ENCODE data around the gene WNT5B. TPM values are rescaled to one million over a fixed set of nuclear protein-coding genes. Genes with fewer than 3 reads are reported as not detected.

WNT5B gene
- total and polyA plus RNA-seq, 2 of the 8 experiments (the other 6 are each of a cell fraction or from before 2014, with no cell fraction given), result 0.91 to 1.2 TPM

GRCh38 chr12:1638203-1638602 lies 9.2 kb downstream of the WNT5B start:
- 92% methylated on average over 5 of the region's 5 CpGs; no CpG with 5 or more reads in 1 of the 2 experiments for WGBS, 2 experiments (ENCODE audit: extremely low coverage in 1 of 2, insufficient coverage in 1 of 2, insufficient read length in 1 of 2, insufficient replicate concordance in 2 of 2, low coverage in 1 of 2, low lambda C conversion rate in 2 of 2, missing lambda C conversion rate in 1 of 2)
- CTCF ChIA-PET (ENCODE audit: partially characterized antibody), result interaction anchor here (1.0 to 4.4 kb wide), 6 partner anchors 11 to 346 kb away, joined by 3 to 28 read pairs (median 4); no protein-coding TSS in a partner anchor
- TF ChIP-seq TBP (IDR thresholded peaks at IDR 0.05; ENCODE audit: low read depth, low read length) (no peak), JUND (IDR thresholded peaks at IDR 0.05; ENCODE audit: low read length) (no peak), YY1 (IDR thresholded peaks at IDR 0.05; ENCODE audit: low read depth, low read length) (no peak), ATF2 (IDR thresholded peaks at IDR 0.05; ENCODE audit: low read length) (no peak)

More at GRCh38 chr12:1638203-1638602, 9.2 kb downstream of the WNT5B start:
- no peak overlapping the region for H2BK12ac ChIP-seq (ENCODE audit: low read depth, low read length)
- H3K27ac ChIP-seq (ENCODE audit: low read depth, low read length), result no peak overlapping the region
- no peak overlapping the region for H3K23ac ChIP-seq (ENCODE audit: insufficient read length)
- no peaks in the 10 kb centered on the region for H3K36me3 ChIP-seq (ENCODE audit: control insufficient read depth in 2 of 4, insufficient read depth in 4 of 4, low read length in 3 of 4)
- H4K20me1 ChIP-seq (replicated peaks in 1 of 2; ENCODE audit: control insufficient read depth in 1 of 2, insufficient read depth in 2 of 2, low read length in 2 of 2), result no peaks in the 10 kb centered on the region
- no peak overlapping the region for H3K4me2 ChIP-seq (ENCODE audit: insufficient read depth in 1 of 2, low read depth in 2 of 2, low read length in 2 of 2)
- H3K27me3 ChIP-seq (replicated peaks in 1 of 4; ENCODE audit: control insufficient read depth in 3 of 4, extremely low read depth in 1 of 4, insufficient read depth in 3 of 4, low read length in 3 of 4), result peaks cover 0 to 29% (median 14%) of the 10 kb centered on the region in 4 experiments; a peak in 6 of 7 replicates
- no peak overlapping the region for H4K5ac ChIP-seq (ENCODE audit: insufficient read length, low read depth, low read length)
- DNase-seq (ENCODE audit: low read depth in 1 of 2, low spot score in 2 of 2) (no peak), FAIRE-seq (no peak)
- H2BK120ac ChIP-seq (replicated peaks; ENCODE audit: low read depth, low read length), result no peak overlapping the region
- H2BK20ac ChIP-seq (ENCODE audit: low read length), result no peak overlapping the region
- no peak overlapping the region for H2AFZ ChIP-seq (ENCODE audit: low read length)
- no peak overlapping the region for H4K91ac ChIP-seq (replicated peaks; ENCODE audit: insufficient read length, low read length)
- H3K4ac ChIP-seq (replicated peaks; ENCODE audit: insufficient read length, low read depth, low read length), result no peak overlapping the region
- H4K8ac ChIP-seq (ENCODE audit: extremely low read depth, insufficient read depth, low read length), result no peak overlapping the region
- H3K23me2 ChIP-seq (ENCODE audit: low read depth, low read length), result no peaks in the 10 kb centered on the region; the same call in 1 of the 2 replicates
- no peak overlapping the region for H2AK5ac ChIP-seq (ENCODE audit: low read depth, low read length)
- no peaks in the 10 kb centered on the region for H3K9me3 ChIP-seq (ENCODE audit: insufficient read depth in 2 of 2, low read depth in 1 of 2, low read length in 1 of 2)
- no peak overlapping the region for H3K4me3 ChIP-seq (ENCODE audit: extremely low read depth in 1 of 4, insufficient read depth in 2 of 4, low read depth in 3 of 4, low read length in 4 of 4)
- H3K79me2 ChIP-seq (ENCODE audit: control insufficient read depth in 1 of 2, insufficient read depth in 2 of 2, low read length in 2 of 2), result no peaks in the 10 kb centered on the region
- H3K9ac ChIP-seq (replicated peaks in 1 of 4; ENCODE audit: extremely low read depth in 1 of 4, low read depth in 3 of 4, low read length in 3 of 4), result no peak overlapping the region
- H3K79me1 ChIP-seq (ENCODE audit: low read depth, low read length), result no peaks in the 10 kb centered on the region
- no peak overlapping the region for H2BK5ac ChIP-seq (ENCODE audit: low read depth, low read length)
- no peak overlapping the region for H3K18ac ChIP-seq (ENCODE audit: extremely low read depth, low read length)
- POLR2A ChIA-PET (ENCODE audit: partially characterized antibody), result no interaction called here
- no peak overlapping the region for H3K14ac ChIP-seq (ENCODE audit: insufficient read length)
- peaks cover 0 to 8% (median 2%) of the 10 kb centered on the region in 4 experiments; a peak in 4 of 7 replicates for H3K4me1 ChIP-seq (replicated peaks in 1 of 4; ENCODE audit: control insufficient read depth in 3 of 4, insufficient read depth in 4 of 4, low read length in 3 of 4)
- no peak overlapping the region for H2BK15ac ChIP-seq (ENCODE audit: low read length)
- H3K56ac ChIP-seq (replicated peaks; ENCODE audit: insufficient read length, low read depth, low read length), result no peak overlapping the region

Data from H1 (cell line).